ENCODE results near the gene ZNF182. TPM values are rescaled to one million over a fixed set of nuclear protein-coding genes. Genes with fewer than 3 reads are reported as not detected.
"Not testable (repeated sequence)": the region's sequence is repeated elsewhere in the genome, so short reads cannot be mapped to it uniquely, and the experiment has no call there.

Gene ZNF182
- total RNA-seq, 4 donors from 2014 or later = 3.7 to 6.8 (median 4.8) TPM

DNA sequence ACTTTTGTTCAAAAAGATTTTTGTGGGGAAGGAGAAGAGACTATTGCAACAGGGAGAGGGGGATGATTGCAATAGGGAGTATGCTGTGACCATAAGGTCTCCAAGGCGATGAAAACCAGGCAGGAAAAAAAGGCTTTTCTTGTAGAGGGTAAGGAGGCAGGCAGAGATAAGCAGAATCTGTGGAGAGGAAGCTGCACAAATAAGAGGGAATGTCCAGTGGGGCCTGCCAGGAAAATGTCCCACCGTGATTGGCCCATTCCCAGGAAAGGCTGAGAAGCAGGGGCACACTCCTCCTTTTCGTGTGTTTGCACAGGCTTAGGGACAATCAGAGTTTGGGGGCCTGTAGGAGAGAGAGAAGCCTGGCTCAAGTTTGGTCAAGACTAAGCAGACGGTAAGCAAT, 32.1 kb upstream of the ZNF182 start:
- no peak for DNase-seq
- intact Hi-C loops (cut with DNase I; ENCODE audit: low total_unique reads) = no loop called here
- in situ Hi-C loops (cut with MboI; ENCODE audit: low pct_ligation_motif_present in 1 of 4, low pct_unique_long_range_greater_than_20kb in 1 of 4, low sequenced_read_pairs in 3 of 4) = loop anchor here in 2 of 4 donors (25.0 kb wide), 2 partner anchors 174 to 199 kb away; partner anchors contain the start of gene ZNF81 (in 1 of the 2)
- Histone ChIP-seq H3K9me3 (no peaks in the 10 kb centered on the region), H3K4me3 (no peak overlapping the region), H3K36me3 (no peaks in the 10 kb centered on the region), H3K27me3 (no peaks in the 10 kb centered on the region), H3K27ac (no peak overlapping the region), H3K4me1 (no peaks in the 10 kb centered on the region)
- WGBS, 2 donors (ENCODE audit: low coverage in 1 of 2) = 56 to 100% methylated on average over 1 to 4 of the region's 4 CpGs
- TF ChIP-seq POLR2AphosphoS5 (IDR thresholded peaks at IDR 0.05) (no peak), POLR2A (IDR thresholded peaks at IDR 0.05) (no peak), EP300 (IDR thresholded peaks at IDR 0.05; ENCODE audit: low read depth) (no peak)
- TF ChIP-seq, protein P1, sequence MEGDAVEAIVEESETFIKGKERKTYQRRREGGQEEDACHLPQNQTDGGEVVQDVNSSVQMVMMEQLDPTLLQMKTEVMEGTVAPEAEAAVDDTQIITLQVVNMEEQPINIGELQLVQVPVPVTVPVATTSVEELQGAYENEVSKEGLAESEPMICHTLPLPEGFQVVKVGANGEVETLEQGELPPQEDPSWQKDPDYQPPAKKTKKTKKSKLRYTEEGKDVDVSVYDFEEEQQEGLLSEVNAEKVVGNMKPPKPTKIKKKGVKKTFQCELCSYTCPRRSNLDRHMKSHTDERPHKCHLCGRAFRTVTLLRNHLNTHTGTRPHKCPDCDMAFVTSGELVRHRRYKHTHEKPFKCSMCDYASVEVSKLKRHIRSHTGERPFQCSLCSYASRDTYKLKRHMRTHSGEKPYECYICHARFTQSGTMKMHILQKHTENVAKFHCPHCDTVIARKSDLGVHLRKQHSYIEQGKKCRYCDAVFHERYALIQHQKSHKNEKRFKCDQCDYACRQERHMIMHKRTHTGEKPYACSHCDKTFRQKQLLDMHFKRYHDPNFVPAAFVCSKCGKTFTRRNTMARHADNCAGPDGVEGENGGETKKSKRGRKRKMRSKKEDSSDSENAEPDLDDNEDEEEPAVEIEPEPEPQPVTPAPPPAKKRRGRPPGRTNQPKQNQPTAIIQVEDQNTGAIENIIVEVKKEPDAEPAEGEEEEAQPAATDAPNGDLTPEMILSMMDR (IDR thresholded peaks at IDR 0.05) = no peak

DNA sequence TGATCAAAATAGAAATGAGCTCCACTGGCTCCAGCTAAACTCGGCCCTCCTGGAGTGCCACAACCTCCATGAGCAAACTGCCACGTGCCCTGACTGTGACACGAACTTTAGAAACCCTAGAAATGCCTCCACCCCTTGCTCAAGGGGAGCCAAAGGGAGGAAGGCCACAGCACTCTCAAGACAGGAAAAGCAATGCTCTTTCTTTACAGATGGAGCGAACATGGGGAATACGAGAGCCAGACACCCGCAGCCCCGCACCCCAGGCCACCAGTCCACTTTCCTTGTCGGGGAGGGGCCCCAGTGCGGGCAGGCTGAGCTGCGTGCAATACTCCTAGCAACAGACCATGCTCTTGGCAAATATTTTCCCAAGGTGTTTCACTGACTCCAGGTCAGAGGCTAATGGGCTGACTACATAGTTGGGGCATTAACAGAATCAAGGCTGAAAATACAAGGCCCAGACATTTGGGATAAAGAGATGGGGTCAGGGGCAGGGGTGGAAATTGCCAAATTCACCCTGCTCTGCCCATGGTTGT, 26.9 kb upstream of the ZNF182 start:
- 70% methylated on average over 9 of the region's 10 CpGs; no CpG with 5 or more reads in 1 of the 2 donors for WGBS, 2 donors (ENCODE audit: low coverage in 1 of 2)
- H3K4me1 ChIP-seq; H3K9me3 ChIP-seq; intact Hi-C loops (cut with DNase I; ENCODE audit: low total_unique reads); H3K36me3 ChIP-seq; DNase-seq; H3K4me3 ChIP-seq; H3K27ac ChIP-seq; H3K27me3 ChIP-seq: not testable (repeated sequence)
- in situ Hi-C loops (cut with MboI; ENCODE audit: low pct_ligation_motif_present in 1 of 4, low pct_unique_long_range_greater_than_20kb in 1 of 4, low sequenced_read_pairs in 3 of 4) = loop anchor here in 2 of 4 donors (25.0 kb wide), 2 partner anchors 168 to 193 kb away; partner anchors contain the start of gene ZNF81 (in 1 of the 2)

DNA sequence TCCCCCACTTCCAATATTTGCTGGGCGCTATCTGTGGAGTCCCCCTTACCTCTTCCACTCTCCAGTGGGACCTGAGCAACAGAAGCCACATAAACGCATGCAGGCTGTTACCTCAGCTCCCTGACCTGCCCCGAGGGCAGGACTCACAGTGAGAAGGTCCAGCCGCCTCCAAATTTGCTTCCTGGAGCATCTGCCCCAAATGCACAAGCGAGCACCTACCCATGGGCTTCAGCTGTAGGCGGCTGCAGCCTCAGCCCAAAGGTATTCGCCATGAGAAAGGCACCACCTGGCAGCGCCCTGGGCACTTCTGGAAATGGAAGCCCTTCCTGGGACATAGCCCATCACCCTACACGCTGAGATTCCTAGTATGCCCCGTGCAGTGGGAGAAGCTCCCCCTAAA, 26.4 kb upstream of the ZNF182 start:
- no peak for TF ChIP-seq POLR2A (IDR thresholded peaks at IDR 0.05)
- no peak for TF ChIP-seq POLR2AphosphoS5 (IDR thresholded peaks at IDR 0.05)
- TF ChIP-seq EP300 (IDR thresholded peaks at IDR 0.05; ENCODE audit: low read depth) = no peak
- TF ChIP-seq, protein P1 (IDR thresholded peaks at IDR 0.05) = no peak
- Histone ChIP-seq H3K9me3 (no peaks in the 10 kb centered on the region), H3K4me3 (no peak overlapping the region), H3K36me3 (no peaks in the 10 kb centered on the region), H3K4me1 (peaks cover 0 to 3% (median 0%) of the 10 kb centered on the region in 4 donors), H3K27me3 (no peaks in the 10 kb centered on the region), H3K27ac (no peak overlapping the region)
- in situ Hi-C loops (cut with MboI; ENCODE audit: low pct_ligation_motif_present in 1 of 4, low pct_unique_long_range_greater_than_20kb in 1 of 4, low sequenced_read_pairs in 3 of 4) = loop anchor here in 2 of 4 donors (25.0 kb wide), 2 partner anchors 168 to 193 kb away; partner anchors contain the start of gene ZNF81 (in 1 of the 2)
- DNase-seq = no peak
- intact Hi-C loops (cut with DNase I; ENCODE audit: low total_unique reads) = no loop called here
- WGBS, 2 donors (ENCODE audit: low coverage in 1 of 2) = 83% methylated on average over 10 of the region's 10 CpGs; no CpG with 5 or more reads in 1 of the 2 donors

DNA sequence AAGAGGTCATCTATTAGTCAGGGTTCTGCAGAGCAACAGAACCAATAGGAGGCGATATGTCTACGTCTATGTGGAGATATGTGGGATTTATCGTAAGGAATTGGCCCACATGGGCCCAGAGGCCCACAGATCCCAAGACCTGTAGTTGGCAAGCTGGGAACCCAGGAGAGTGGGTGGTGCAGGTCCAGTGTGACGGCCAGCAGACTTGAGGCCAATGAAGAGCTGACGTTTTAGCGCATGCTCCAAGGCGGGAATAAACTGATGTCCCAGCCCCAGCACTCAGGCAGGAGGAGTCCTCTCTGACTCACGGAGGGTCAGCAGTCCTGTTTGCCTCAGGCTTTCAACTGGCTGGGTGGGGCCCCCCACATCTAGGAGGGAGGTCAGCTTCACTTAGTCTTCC, 24.3 kb upstream of the ZNF182 start:
- intact Hi-C loops (cut with DNase I; ENCODE audit: low total_unique reads) = no loop called here
- in situ Hi-C loops (cut with MboI; ENCODE audit: low pct_ligation_motif_present in 1 of 4, low pct_unique_long_range_greater_than_20kb in 1 of 4, low sequenced_read_pairs in 3 of 4) = loop anchor here (10.0 to 25.0 kb wide), 4 partner anchors 166 to 193 kb away; partner anchors contain the start of gene ZNF81 (in 2 of the 4)
- peaks cover 0 to 3% (median 0%) of the 10 kb centered on the region in 4 donors for H3K4me1 ChIP-seq
- TF ChIP-seq POLR2A (IDR thresholded peaks at IDR 0.05) (no peak), EP300 (IDR thresholded peaks at IDR 0.05; ENCODE audit: low read depth) (no peak), POLR2AphosphoS5 (IDR thresholded peaks at IDR 0.05) (no peak)
- TF ChIP-seq, protein P1 (IDR thresholded peaks at IDR 0.05) = no peak
- H3K27ac ChIP-seq = no peak overlapping the region
- H3K36me3 ChIP-seq = no peaks in the 10 kb centered on the region
- H3K4me3 ChIP-seq = no peak overlapping the region
- no peaks in the 10 kb centered on the region for H3K27me3 ChIP-seq
- 87% methylated on average over 8 of the region's 8 CpGs; no CpG with 5 or more reads in 1 of the 2 donors for WGBS, 2 donors (ENCODE audit: low coverage in 1 of 2)
- no peak for DNase-seq
- no peaks in the 10 kb centered on the region for H3K9me3 ChIP-seq

DNA sequence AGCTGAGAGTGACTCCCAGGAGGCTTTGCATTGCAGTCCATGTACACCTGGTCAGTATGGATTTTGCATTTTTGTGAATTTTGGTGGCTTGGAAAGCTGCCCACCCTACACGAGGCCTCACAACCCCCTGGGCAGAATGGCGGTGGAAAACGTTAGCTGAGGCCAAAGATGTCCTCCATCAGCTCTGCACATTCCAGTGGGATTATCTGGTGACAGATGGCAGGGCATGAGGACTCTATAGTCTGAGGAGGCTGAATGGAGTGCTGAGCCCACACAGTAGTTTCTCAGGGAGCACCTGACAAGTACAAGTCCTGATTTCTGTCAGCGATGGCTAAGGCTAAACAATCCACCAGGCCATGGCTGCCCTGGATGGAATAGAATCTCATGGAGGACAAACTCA, 23.8 kb upstream of the ZNF182 start:
- H3K27ac ChIP-seq; H3K9me3 ChIP-seq; H3K27me3 ChIP-seq; H3K4me3 ChIP-seq; H3K36me3 ChIP-seq; intact Hi-C loops (cut with DNase I; ENCODE audit: low total_unique reads); DNase-seq; H3K4me1 ChIP-seq: not testable (repeated sequence)
- in situ Hi-C loops (cut with MboI; ENCODE audit: low pct_ligation_motif_present in 1 of 4, low pct_unique_long_range_greater_than_20kb in 1 of 4, low sequenced_read_pairs in 3 of 4) = loop anchor here (10.0 to 25.0 kb wide), 4 partner anchors 165 to 193 kb away; partner anchors contain the start of gene ZNF81 (in 2 of the 4)
- 72% methylated on average over 3 of the region's 4 CpGs; no CpG with 5 or more reads in 1 of the 2 donors for WGBS, 2 donors (ENCODE audit: low coverage in 1 of 2)

Data from transverse colon (tissue), 4 donors.